GM23338 (cell line): Measurements from ENCODE around the gene CNDP1. TPM values are rescaled to one million over a fixed set of nuclear protein-coding genes. Genes with fewer than 3 reads are reported as not detected.

ENCODE experiments used
- ATAC-seq: fragments of 200-7000 bp; cut with Tn5 transposase; 3 replicates; pipeline ENCODE4 v1.9.1; 2020
- DNase-seq: peaks from one replicate; pipeline ENCODE4 v3.0.0-alpha.2; 2015; ENCODE audit warnings: low spot score
- H2AFZ ChIP-seq: fragments of 200-600 bp; sonication (generic); 2 replicates; pipeline ENCODE4 v1.8.0; 2016; ENCODE audit warnings: antibody characterized with exemption, mild to moderate bottlenecking, moderate library complexity
- H3F3A ChIP-seq: fragments of 200-600 bp; sonication (generic); replicated peaks from 2 replicates; pipeline ENCODE4 v1.8.0; 2017; ENCODE audit warnings: antibody characterized with exemption, mixed run types, low read depth
- H3K27ac ChIP-seq: fragments of 200-600 bp; sonication (generic); 2 replicates; pipeline ENCODE4 v1.6.1; 2016; ENCODE audit warnings: low read depth
- H3K27me3 ChIP-seq: fragments of 200-600 bp; sonication (generic); 2 replicates; pipeline ENCODE4 v1.8.0; 2016; ENCODE audit warnings: mild to moderate bottlenecking, mixed run types, moderate library complexity; ENCODE audit not compliant: insufficient read depth
- H3K36me3 ChIP-seq: fragments of 200-600 bp; sonication (generic); 2 replicates; pipeline ENCODE4 v1.8.0; 2016; ENCODE audit warnings: mild to moderate bottlenecking; ENCODE audit not compliant: insufficient read depth
- H3K4me1 ChIP-seq: fragments of 200-600 bp; sonication (generic); 2 replicates; pipeline ENCODE4 v1.8.0; 2016; ENCODE audit warnings: mild to moderate bottlenecking, moderate library complexity; ENCODE audit not compliant: insufficient read depth
- H3K4me2 ChIP-seq: fragments of 200-600 bp; sonication (generic); 2 replicates; pipeline ENCODE4 v1.7.1; 2017; ENCODE audit warnings: mixed run types
- H3K4me3 ChIP-seq: fragments of 200-600 bp; sonication (generic); 2 replicates; pipeline ENCODE4 v1.6.1; 2016; ENCODE audit warnings: mixed run types
- H3K79me2 ChIP-seq: fragments of 200-600 bp; sonication (generic); replicated peaks from 2 replicates; pipeline ENCODE4 v1.8.0; 2017; ENCODE audit warnings: mild to moderate bottlenecking; ENCODE audit not compliant: insufficient read depth
- H3K9me2 ChIP-seq: fragments of 200-600 bp; sonication (generic); 2 replicates; pipeline ENCODE4 v1.8.0; 2017; ENCODE audit not compliant: insufficient read depth
- H4K20me1 ChIP-seq: fragments of 200-600 bp; sonication (generic); replicated peaks from 2 replicates; pipeline ENCODE4 v1.8.0; 2017; ENCODE audit warnings: mild to moderate bottlenecking; ENCODE audit not compliant: insufficient read depth
- H3K27ac Mint-ChIP-seq: 2 replicates; pipeline ENCODE4 v1.8.0; 2020; ENCODE audit warnings: inconsistent platforms, mild to moderate bottlenecking, moderate library complexity, mixed read lengths
- H3K27me3 Mint-ChIP-seq: 3 replicates; pipeline ENCODE4 v1.8.0; 2022; ENCODE audit warnings: low read depth, mild to moderate bottlenecking, moderate library complexity, mixed read lengths, inconsistent platforms; ENCODE audit not compliant: insufficient read depth, poor library complexity
- H3K36me3 Mint-ChIP-seq: 3 replicates; pipeline ENCODE4 v1.8.0; 2021; ENCODE audit warnings: low read depth, mild to moderate bottlenecking, inconsistent platforms, moderate library complexity, mixed read lengths
- H3K4me1 Mint-ChIP-seq: 3 replicates; pipeline ENCODE4 v1.8.0; 2020; ENCODE audit warnings: mild to moderate bottlenecking, inconsistent platforms, mixed read lengths
- H3K4me3 Mint-ChIP-seq: 3 replicates; pipeline ENCODE4 v1.8.0; 2021; ENCODE audit warnings: moderate library complexity, mild to moderate bottlenecking, inconsistent platforms, mixed read lengths
- H3K9me3 Mint-ChIP-seq: 3 replicates; pipeline ENCODE4 v1.8.0; 2020; ENCODE audit warnings: moderate library complexity, mild to moderate bottlenecking, inconsistent platforms, mixed read lengths
- CREB1 ChIP-seq: fragments of 250-450 bp; sonication (Bioruptor Pico); IDR thresholded peaks from 2 replicates; pipeline ENCODE4 v1.5.0; 2020; ENCODE audit warnings: low read depth, mild to moderate bottlenecking, moderate library complexity
- ETS1 ChIP-seq: IDR thresholded peaks from 2 replicates; pipeline ENCODE4 v1.6.1; 2016; ENCODE audit warnings: antibody characterized with exemption
- EZH2 ChIP-seq: fragments of 200-600 bp; sonication (generic); IDR thresholded peaks from one replicate; pipeline ENCODE4 v1.8.0; 2017; ENCODE audit warnings: antibody characterized with exemption, mild to moderate bottlenecking, low read depth; ENCODE audit not compliant: unreplicated experiment
- JUNB ChIP-seq: IDR thresholded peaks from one replicate; pipeline ENCODE4 v1.6.1; 2016; ENCODE audit warnings: antibody characterized with exemption; ENCODE audit not compliant: unreplicated experiment
- NANOG ChIP-seq: IDR thresholded peaks from 2 replicates; pipeline ENCODE4 v1.6.1; 2016; ENCODE audit warnings: antibody characterized with exemption, borderline replicate concordance
- POLR2AphosphoS5 ChIP-seq: IDR thresholded peaks from 2 replicates; pipeline ENCODE4 v1.6.1; 2016; ENCODE audit warnings: antibody characterized with exemption, low read depth
- STAT1 ChIP-seq: IDR thresholded peaks from one replicate; pipeline ENCODE4 v1.6.1; 2016; ENCODE audit warnings: antibody characterized with exemption; ENCODE audit not compliant: unreplicated experiment
- ZNF114 ChIP-seq: fragments of 250-450 bp; sonication (Bioruptor Pico); IDR thresholded peaks from 2 replicates; pipeline ENCODE4 v1.5.0; 2020; ENCODE audit warnings: mild to moderate bottlenecking, moderate library complexity
- ZNF331 ChIP-seq: fragments of 250-450 bp; sonication (Bioruptor Pico); IDR thresholded peaks from 2 replicates; pipeline ENCODE4 v1.5.0; 2020; ENCODE audit warnings: low read depth, mild to moderate bottlenecking, moderate library complexity
- polyA plus RNA-seq: library from polyadenylated mRNA; unstranded; fragments of >200 nt; fragmentation: Nextera tagmentation; extraction: Ambion mirVana; gene quantifications from 2 replicates; pipeline ENCODE4 v1.2.1, GENCODE V29; 2016
- total RNA-seq: library from RNA; depleted of rRNA; stranded (reverse); fragments of >200 nt; shearing (Covaris generic); gene quantifications from 2 replicates; pipeline ENCODE4 v1.2.3, GENCODE V29; 2014
- TF ChIP-seq, protein P1 (sequence below): fragments of 250-450 bp; sonication (Bioruptor Pico); IDR thresholded peaks from 2 replicates; pipeline ENCODE4 v1.5.0; 2020; ENCODE audit warnings: mild to moderate bottlenecking, moderate library complexity
- TF ChIP-seq, protein P2 (sequence below), 2 experiments: fragments of 200-600 bp in 1 of 2; sonication (generic) in 1 of 2; conservative IDR thresholded peaks; 2 replicates each; pipeline versions ENCODE4 v1.5.1 to v1.6.1; 2016 to 2017; ENCODE audit warnings: antibody characterized with exemption in 2 of 2, low read depth in 2 of 2, mild to moderate bottlenecking in 2 of 2, moderate library complexity in 1 of 2

The CNDP1 gene
- total and polyA plus RNA-seq, 2 experiments from 2014 or later, result 0.03 to 0.11 TPM

- TF ChIP-seq, protein P1, sequence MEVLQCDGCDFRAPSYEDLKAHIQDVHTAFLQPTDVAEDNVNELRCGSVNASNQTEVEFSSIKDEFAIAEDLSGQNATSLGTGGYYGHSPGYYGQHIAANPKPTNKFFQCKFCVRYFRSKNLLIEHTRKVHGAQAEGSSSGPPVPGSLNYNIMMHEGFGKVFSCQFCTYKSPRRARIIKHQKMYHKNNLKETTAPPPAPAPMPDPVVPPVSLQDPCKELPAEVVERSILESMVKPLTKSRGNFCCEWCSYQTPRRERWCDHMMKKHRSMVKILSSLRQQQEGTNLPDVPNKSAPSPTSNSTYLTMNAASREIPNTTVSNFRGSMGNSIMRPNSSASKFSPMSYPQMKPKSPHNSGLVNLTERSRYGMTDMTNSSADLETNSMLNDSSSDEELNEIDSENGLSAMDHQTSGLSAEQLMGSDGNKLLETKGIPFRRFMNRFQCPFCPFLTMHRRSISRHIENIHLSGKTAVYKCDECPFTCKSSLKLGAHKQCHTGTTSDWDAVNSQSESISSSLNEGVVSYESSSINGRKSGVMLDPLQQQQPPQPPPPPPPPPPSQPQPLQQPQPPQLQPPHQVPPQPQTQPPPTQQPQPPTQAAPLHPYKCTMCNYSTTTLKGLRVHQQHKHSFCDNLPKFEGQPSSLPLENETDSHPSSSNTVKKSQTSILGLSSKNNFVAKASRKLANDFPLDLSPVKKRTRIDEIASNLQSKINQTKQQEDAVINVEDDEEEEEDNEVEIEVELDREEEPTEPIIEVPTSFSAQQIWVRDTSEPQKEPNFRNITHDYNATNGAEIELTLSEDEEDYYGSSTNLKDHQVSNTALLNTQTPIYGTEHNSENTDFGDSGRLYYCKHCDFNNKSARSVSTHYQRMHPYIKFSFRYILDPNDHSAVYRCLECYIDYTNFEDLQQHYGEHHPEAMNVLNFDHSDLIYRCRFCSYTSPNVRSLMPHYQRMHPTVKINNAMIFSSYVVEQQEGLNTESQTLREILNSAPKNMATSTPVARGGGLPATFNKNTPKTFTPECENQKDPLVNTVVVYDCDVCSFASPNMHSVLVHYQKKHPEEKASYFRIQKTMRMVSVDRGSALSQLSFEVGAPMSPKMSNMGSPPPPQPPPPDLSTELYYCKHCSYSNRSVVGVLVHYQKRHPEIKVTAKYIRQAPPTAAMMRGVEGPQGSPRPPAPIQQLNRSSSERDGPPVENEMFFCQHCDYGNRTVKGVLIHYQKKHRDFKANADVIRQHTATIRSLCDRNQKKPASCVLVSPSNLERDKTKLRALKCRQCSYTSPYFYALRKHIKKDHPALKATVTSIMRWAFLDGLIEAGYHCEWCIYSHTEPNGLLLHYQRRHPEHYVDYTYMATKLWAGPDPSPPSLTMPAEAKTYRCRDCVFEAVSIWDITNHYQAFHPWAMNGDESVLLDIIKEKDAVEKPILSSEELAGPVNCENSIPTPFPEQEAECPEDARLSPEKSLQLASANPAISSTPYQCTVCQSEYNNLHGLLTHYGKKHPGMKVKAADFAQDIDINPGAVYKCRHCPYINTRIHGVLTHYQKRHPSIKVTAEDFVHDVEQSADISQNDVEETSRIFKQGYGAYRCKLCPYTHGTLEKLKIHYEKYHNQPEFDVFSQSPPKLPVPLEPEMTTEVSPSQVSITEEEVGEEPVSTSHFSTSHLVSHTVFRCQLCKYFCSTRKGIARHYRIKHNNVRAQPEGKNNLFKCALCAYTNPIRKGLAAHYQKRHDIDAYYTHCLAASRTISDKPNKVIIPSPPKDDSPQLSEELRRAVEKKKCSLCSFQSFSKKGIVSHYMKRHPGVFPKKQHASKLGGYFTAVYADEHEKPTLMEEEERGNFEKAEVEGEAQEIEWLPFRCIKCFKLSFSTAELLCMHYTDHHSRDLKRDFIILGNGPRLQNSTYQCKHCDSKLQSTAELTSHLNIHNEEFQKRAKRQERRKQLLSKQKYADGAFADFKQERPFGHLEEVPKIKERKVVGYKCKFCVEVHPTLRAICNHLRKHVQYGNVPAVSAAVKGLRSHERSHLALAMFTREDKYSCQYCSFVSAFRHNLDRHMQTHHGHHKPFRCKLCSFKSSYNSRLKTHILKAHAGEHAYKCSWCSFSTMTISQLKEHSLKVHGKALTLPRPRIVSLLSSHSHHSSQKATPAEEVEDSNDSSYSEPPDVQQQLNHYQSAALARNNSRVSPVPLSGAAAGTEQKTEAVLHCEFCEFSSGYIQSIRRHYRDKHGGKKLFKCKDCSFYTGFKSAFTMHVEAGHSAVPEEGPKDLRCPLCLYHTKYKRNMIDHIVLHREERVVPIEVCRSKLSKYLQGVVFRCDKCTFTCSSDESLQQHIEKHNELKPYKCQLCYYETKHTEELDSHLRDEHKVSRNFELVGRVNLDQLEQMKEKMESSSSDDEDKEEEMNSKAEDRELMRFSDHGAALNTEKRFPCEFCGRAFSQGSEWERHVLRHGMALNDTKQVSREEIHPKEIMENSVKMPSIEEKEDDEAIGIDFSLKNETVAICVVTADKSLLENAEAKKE (CRISPR knock-in tag), result no peak
- no peak for TF ChIP-seq ZNF114 (CRISPR knock-in tag)
These were observed 45.3 kb downstream of the CNDP1 start (continued) for GRCh38 chr18:74579496-74580065.

DNA sequence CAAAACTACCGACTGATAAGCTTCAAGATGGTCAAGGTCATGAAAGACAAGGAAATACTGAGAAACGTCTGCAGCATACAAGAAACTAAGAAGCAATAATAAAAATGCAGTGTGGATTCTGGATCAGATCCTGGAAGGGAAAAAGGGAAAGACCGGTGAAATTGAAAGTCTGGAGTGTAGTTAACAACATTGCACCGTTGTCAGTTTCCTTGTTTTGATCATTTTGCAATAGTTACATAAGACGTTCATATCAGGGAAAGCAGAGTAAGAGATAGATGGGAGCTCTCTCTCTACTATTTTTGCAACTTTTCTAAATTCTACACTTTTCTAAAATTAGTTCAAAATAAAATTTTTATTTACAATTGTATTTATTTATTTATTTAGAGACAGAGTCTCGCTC, 48.3 kb downstream of the CNDP1 start:
- H4K20me1 ChIP-seq, result no peaks in the 10 kb centered on the region
- Mint-ChIP-seq H3K36me3 (no peaks in the 10 kb centered on the region), H3K27ac (no peak overlapping the region), H3K9me3 (no peaks in the 10 kb centered on the region), H3K4me1 (peaks cover 11% of the 10 kb centered on the region), H3K4me3 (no peak overlapping the region), H3K27me3 (peaks cover 12% of the 10 kb centered on the region)
- no peak overlapping the region for H3K4me2 ChIP-seq
- H3K27me3 ChIP-seq, result peaks cover 42% of the 10 kb centered on the region
- no peaks in the 10 kb centered on the region for H3K79me2 ChIP-seq
- H3K4me3 ChIP-seq, result no peak overlapping the region
- DNase-seq (no peak), ATAC-seq (no peak)
- no peak overlapping the region for H2AFZ ChIP-seq
- peaks cover 8% of the 10 kb centered on the region; the same call in 1 of the 2 replicates for H3K4me1 ChIP-seq
- H3F3A ChIP-seq, result no peaks in the 10 kb centered on the region
- no peak overlapping the region for H3K27ac ChIP-seq
- TF ChIP-seq STAT1, result no peak
- no peak for TF ChIP-seq ETS1
- no peak for TF ChIP-seq ZNF331 (CRISPR knock-in tag)
- TF ChIP-seq JUNB, result no peak
- no peak for TF ChIP-seq NANOG
- TF ChIP-seq, protein P2, sequence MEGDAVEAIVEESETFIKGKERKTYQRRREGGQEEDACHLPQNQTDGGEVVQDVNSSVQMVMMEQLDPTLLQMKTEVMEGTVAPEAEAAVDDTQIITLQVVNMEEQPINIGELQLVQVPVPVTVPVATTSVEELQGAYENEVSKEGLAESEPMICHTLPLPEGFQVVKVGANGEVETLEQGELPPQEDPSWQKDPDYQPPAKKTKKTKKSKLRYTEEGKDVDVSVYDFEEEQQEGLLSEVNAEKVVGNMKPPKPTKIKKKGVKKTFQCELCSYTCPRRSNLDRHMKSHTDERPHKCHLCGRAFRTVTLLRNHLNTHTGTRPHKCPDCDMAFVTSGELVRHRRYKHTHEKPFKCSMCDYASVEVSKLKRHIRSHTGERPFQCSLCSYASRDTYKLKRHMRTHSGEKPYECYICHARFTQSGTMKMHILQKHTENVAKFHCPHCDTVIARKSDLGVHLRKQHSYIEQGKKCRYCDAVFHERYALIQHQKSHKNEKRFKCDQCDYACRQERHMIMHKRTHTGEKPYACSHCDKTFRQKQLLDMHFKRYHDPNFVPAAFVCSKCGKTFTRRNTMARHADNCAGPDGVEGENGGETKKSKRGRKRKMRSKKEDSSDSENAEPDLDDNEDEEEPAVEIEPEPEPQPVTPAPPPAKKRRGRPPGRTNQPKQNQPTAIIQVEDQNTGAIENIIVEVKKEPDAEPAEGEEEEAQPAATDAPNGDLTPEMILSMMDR (conservative IDR thresholded peaks at IDR 0.05; ENCODE audit: low read depth in 2 of 2), result no peak
- no peak for TF ChIP-seq EZH2
- no peak for TF ChIP-seq CREB1
- TF ChIP-seq POLR2AphosphoS5, result no peak
- H3K9me2 ChIP-seq, result no peaks in the 10 kb centered on the region
- H3K36me3 ChIP-seq, result no peaks in the 10 kb centered on the region
